SK-N-DZ (cell line): ENCODE results near the gene PROP1. TPM values are rescaled to one million over a fixed set of nuclear protein-coding genes. Genes with fewer than 3 reads are reported as not detected.
"Not testable (repeated sequence)": the region's sequence is repeated elsewhere in the genome, so short reads cannot be mapped to it uniquely, and the experiment has no call there.

Experiments
- DNase-seq: peaks from one replicate; pipeline ENCODE4 v3.0.0-alpha.2; 2015; ENCODE audit warnings: low spot score
- polyA plus RNA-seq, 2 experiments: library from polyadenylated mRNA; depleted of rRNA; stranded (reverse); fragments of >200 nt; gene quantifications; 2 replicates each; pipeline ENCODE4 v1.2.3, GENCODE V29; 2014

The PROP1 gene
- polyA plus RNA-seq (2014; cell fraction: cytosol; rRNA removed), result not detected in 2 replicates
- polyA plus RNA-seq (2014; cell fraction: nucleus; rRNA removed), result not detected in 2 replicates

DNA sequence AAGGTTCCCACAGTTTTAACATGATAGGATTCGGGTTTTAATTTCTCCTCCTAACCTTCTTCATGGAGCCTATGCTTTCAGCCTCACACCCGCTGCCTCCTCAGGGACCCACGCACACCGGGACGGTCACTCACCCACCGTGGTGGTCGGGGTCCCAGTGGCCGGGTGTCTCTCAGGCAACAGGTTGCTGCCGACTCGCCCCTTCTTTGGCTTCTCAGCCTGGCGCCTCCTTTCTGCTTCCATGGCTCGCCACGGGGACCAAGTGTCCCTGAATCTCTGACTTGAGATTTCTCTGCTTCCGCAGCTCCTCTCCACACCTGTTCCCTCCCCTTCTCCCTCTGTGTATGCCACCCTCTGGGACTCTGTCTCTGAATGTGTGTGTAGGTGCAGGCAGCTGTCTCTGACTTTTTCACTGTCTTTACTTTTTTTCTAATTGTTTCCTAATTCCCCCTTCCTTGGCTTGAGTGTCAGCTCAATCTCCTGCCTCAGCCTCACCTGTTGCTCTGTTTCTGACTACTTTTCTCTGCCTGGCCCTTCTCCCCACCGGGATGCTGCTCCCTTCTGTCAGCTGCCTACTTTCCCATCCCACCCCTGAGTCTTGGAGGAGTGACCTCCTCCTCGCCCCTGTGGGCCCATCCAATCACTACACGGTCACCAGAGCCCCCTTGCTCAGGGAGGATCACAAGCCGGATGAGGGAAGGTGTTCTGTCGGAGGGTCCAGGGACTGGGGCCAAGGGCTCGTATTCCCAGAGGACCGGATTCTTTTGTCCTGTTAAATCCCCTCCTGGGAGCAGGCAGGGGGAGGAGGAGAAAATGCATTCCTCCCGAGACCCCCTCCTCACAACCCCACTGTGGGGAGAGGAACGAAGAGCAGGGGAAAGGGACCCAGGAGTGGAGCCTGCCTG is at the start of gene PROP1:
Gene PROP1 (minus strand): TSS at position 552 of the 905 bp plus-strand sequence. CDS start 309 bp downstream, at position 243.
- DNase-seq, result no peak

DNA sequence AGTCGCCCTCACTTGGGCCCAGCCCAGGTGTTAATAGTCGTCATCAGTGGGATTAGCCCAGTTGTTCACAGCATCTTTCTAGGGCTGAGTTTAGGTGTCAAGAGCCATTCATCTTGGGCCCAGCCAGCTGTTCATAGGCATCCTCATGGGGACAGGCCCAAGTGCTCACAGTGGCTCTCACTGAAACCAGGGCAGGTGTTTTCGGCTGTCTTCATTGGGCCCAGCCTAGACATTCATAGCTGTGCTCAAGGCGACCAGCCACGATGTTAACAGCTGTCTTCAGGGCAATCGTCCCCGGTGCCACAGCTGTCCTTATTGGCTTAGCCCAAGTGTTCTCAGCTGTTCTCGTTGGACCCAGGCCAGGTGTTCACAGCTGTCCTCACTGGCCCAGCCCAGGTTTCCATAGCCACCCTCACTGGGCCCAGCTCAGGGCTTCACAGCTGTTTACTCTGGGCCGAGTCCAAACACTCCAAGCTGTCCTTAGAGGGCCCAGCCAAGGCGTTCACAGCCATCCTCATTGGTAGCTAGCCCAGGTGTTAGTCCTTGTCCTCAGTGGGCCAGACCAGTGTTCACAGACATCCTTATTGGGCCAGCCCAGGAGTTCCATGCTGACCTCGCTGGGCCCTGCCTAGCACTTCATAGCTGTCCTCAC is 23.5 kb upstream of the PROP1 start:
- DNase-seq, result not testable (repeated sequence)

DNA sequence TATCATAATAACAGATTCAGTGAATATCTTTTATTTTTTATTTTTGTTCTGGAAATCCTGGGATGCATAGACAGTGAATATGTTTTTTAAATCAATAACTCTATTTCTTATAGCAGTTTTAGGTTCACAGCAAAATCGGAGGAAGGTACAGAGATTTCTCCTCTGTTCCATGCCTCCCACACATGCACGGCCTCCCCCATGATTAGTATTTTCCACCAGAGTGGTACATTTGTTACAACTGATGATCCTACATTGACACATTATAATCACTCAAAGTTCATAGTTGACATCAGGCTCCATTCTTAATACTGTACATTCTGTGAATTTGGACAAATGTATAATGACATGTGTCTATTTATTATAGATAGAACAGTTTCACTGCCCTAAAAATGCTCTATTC is 16.7 kb upstream of the PROP1 start:
- not testable (repeated sequence) for DNase-seq

DNA sequence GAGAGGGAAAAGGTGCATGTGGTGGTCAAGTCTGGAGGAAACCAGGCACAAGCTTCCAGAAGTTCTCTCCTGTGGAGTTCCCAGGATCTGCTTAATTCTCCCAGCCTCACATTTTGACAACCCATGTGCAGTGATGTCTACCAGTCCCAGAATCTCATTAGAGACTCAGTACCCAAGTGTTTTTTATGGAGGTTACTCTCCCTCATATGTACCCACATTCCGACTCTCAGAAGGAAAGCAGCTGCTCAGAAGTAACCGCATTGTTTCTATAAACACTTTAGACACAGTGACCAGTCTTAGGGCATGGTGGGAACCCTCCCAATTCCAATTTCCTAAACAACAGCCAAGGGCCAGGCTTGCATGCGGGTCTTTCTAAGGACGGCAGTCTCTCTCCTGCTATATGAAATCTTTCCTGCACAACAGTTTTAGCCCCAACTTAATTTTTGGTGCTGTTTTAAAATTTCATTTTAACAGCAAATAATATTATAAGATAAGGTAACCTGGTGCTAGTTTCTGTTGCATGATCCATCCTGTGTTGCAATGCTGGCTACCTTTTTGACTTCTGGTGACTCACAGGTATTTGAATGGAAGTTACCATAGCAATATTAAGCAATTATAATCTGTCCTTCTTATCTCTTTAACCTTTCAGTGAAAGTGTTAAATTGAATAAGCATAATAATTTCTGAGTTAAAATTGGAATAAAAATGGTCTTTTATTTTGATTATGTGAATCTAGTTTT is 15.9 kb upstream of the PROP1 start:
- not testable (repeated sequence) for DNase-seq

DNA sequence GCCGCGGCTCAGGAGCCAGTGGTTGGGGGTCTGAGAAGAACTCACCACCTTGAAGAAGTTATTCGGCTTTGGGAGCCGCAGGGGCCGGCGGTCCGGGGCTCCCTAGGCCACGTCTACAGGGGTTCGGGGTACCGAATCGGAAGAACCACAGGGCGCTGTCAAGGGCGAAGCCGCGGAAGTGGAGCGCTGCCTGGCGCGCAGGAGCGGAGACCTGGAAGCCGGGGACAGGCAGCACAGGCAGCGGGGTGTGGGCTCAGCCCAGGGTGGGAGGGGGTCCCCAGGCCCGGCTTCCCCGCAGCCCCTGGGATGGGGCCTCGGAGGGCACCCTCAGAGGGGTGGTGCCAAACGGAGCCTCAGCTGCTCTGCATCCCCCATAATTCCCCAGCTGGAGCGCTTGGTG is 11.2 kb upstream of the PROP1 start:
- DNase-seq, result not testable (repeated sequence)

DNA sequence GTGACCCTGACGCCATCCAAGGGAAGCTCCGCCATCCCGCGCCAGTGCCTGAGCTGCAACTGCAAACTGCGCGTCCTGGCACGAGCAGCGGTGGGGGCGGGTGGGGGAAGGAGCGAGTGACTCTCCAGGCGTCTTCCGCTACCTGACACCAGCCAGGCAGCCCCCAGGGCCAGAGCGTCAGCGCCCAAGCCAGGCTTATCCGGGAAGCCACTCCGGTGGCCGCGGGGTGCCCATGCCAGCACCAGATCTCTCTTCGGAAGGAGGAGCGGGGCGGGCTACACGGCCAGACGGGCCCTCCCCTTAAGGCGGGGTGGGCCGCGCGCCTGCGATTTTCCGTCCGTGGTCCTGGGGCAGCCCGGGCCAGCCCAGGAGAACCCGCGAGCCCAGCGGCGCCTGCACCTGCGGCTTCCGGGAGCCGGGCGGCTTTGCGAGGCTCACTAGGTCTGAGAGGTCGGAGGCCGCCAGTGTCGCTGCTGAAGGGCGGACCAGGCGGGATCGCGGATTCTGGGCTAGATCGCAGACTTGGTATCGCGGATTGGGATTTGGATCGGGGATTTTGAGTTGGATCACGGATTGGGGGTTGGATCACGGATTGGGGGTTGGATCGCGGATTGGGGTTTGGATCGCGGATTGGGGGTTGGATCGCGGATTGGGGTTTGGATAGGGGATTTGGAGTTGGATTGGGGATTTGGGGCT is 10.6 kb upstream of the PROP1 start:
- not testable (repeated sequence) for DNase-seq

DNA sequence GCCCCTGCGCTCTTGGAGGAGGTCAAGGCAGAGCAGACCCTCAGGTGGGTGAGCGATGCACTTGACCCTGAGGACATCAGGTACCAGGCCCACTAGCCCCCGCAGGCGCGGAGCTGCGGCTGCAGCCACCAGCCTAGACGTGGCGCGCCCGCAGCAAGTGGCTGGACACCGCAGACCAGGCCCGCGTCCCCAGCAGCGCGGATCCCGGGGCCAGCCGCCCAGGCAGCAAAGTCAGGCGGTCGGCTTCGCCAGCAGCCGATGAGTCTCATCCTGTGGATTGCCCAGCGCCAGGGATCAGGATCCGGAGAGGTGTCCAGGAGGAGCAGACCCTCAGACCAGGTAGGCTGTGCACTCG is 10.1 kb upstream of the PROP1 start:
- not testable (repeated sequence) for DNase-seq

DNA sequence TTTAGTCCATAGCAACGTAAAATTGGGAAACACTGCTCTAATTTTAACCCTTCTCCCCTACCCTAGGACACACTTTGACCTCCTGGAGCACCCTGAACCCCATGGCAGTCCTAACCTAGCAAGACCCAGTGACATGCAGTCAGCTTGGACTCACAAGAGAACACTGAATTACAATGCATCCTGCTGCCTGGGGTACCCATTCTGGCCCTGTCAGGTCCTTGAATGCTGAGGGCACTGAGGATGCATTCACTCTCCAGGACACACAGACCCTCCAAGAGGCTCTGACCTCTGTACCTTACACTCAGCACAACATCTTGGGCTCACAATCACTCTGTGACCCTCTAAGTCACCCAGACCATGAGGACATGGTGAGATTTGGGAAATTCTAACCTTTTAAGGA is 1.8 kb upstream of the PROP1 start:
- DNase-seq, result no peak

DNA sequence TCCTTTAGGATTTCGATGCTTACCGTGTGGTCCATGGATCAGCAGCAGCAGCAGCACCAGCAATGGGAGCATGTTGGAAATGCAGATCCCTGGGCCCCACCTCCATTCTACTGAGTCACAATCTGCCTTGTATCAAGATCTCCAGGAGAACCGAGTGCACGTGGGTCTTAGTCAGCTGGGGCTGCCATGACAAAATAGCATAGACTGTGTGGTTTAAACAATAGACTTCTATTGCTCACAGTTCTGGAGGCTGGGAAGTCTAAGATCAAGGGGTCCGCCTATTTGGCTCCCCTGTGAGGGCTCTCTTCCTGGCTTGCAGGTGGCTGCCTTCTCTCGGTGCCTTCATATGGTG is 1.3 kb upstream of the PROP1 start:
- DNase-seq, result no peak

DNA sequence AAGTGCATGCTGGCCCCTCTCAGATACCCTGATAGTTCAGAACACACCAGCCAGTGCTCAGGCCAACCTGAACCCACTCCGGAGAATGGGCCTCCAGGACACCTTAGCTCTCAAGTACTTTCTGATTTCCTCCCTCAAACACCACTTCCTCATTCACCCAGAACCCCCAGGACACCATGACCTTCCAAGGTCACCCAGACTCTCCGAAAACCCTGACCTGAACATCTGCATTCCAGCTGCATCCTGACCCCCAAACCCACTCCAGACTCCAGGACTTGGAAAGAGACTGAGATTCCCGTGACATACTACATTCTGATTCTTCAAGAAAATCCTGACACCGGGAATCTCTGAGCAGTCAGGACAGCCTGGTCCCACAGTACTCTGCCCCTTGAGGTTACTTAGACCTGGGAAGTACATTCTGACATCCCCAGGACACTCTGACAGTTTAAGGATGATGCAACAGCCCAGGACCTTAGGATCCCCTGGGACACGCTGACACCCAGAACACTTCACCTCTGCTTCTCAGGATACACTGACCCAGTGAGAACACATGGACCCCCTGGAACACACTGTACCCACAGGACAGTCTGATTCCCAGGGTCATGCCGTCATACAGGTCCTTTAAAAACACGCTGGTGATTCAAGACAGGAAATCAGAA is 747 bp upstream of the PROP1 start:
- no peak for DNase-seq

DNA sequence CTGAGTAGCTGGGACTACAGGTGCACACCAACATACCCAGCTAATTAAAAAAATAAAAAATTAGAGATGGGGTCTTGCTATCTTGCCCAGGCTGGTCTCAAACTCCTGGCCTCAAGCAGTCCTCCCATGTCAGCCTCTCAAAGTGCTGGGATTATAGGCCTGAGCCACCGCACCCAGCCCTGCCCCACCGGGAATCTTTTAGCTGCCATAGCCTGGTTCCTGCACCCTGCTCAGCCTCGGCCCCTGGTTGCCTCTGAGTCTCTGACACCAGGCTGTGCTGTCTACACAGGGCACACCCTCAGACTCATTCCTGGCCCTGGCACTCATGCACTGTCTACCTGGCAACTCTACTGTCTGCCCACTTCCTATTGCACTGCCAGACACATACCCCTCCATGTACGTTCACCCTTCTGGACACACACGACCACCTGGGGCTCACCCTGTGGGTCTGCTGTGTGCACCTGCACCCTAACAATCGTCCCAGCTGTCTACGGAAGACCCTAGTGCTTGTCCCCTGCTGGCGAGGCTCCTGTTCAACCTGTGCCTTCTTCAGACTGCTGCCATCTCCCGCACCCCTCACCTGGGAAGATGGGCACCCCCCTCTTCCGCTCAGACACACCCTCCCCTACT is 1.4 kb downstream of the PROP1 start:
- no peak for DNase-seq

DNA sequence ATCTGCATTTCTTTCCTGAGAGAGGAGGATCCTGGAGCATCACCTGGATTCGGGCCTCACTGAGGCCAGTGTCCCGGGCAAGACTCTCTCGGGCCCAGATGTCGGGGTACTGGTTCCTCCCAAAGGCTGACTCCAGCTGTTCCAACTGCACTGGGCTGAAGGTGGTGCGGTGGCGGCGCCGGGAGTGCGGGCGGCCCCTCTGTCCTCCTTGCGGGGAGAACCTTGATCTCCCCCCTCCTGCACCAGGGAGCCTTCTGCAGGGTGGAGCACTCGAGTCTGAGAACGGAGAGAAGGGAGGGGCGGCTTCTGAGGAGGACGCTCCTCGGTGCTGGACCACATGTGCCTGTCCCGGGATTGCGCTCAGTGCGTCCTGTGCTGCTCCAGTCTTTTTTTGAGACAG is 2.0 kb downstream of the PROP1 start:
- DNase-seq, result no peak

DNA sequence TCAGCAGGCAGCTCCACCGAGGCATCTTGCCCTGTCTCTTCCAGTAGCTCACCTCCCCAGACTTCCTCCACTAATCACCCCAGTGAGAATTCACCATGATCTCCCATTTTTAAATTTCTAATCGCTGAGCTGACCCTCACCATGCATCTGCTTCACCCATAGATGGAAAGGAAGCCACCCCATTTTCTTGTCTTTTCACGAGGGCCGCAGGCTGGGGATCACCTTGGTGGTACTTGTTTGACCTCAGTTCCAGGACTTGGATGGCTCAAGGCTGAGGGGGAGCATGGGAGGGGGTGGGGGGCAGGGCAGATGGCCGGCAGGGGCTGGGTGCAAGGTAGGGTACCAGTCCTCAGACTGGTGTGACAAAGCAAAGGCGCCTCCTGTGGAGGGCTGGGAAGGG is 3.6 kb downstream of the PROP1 start:
- DNase-seq, result no peak

DNA sequence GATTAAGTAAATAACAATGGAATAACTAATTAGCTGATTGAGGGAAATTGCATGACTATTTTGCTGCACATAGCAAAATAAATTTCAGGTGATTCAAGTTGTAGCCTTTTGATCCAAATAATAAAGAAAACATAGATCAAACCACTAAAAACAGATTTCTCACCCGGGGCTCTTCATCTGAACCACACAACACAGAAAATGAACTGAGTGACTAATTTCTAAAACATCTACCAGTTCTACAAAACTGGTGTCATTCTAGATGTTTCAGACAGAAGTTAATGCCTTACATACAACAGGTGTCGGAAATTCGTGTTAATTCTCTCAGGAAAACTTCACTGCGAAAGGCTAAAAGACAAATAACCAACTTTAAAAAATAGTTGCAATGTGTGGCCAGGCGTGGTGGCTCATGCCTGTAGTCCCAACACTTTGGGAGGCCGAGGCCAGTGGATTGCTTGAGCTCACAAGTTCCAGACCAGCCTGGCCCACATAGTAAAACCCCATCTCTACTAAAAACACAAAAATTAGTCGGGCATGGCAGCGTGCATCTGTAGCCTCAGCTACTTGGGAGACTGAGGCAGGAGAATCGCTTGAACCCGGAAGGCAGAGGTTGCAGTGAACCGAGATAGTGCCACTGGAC is 6.9 kb downstream of the PROP1 start:
- DNase-seq, result no peak

DNA sequence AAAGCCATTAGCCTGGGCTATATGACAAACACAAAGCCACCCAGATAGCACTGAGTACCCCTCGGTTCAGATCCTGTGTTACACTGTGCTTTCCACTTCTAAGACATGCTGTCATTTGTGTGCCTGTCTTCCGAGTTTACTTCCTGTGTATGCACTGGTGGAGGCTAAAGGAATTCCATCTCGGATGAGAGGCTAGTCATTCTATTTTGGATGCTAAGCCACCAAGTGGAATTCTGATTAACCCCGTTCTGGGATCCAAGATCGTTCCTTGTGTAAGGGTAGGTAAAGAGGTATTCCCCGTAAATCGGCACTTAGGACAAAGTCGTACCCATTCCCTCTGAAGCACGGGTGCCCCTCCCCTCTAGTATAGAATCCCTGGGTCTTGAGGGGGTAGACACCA is 8.7 kb downstream of the PROP1 start:
- no peak for DNase-seq

DNA sequence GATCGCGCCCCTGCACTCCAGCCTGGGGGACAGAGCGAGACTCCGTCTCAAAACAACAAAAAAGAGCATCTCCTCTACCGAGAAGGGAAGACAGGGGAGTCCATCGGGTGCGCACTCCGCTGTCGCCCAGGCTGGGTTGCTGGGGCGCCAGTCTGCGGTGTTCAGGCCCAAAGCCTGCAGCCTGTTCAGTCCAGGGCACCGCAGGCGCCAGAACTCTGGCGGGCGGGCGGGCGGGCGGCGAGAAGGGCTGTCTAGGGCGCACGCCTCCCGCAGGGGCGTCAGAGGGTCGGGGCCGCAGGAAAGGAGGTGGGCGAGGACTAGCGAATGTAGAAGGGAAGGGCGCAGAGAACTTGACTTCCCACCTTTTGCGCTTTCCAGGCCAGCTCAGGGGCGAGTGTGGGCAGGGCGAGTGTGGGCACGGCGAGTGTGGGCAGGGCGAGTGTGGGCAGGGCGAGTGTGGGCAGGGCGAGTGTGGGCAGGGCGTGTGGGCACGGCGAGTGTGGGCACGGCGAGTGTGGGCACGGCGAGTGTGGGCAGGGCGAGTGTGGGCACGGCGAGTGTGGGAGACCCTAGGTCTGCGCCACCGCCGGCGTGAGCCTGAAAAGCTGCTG is 10.5 kb downstream of the PROP1 start:
- DNase-seq, result no peak

DNA sequence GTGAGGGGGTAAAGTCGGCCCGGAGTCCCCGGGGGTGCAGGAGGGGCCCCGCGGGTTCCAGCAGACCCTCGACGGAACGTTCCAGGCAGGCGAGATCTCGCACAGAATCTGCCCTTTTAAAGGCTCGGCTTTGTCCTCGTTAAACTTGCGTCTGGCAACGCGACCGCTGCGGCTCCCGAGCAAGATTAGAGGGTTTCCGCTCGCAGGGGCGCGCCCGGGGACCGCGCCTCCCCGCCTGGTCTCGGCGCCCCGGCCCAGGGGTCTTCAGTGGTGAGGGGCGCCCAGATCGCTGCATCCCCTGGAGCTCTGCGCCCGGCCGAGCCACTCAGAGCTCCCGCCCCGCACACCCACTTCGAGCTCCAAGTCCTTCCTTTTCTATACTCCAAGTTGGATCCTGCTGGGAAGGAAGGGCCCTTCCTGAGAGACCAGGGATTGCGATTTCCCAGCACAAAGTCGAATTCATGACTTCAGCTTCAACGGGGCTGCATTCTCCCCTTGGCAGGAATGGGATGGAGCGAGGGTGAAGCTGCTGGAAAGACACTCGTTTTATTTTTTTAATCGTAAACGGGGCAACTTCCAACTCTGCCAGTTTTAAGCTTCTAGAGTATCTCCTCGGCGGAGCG is 11.3 kb downstream of the PROP1 start:
- no peak for DNase-seq

DNA sequence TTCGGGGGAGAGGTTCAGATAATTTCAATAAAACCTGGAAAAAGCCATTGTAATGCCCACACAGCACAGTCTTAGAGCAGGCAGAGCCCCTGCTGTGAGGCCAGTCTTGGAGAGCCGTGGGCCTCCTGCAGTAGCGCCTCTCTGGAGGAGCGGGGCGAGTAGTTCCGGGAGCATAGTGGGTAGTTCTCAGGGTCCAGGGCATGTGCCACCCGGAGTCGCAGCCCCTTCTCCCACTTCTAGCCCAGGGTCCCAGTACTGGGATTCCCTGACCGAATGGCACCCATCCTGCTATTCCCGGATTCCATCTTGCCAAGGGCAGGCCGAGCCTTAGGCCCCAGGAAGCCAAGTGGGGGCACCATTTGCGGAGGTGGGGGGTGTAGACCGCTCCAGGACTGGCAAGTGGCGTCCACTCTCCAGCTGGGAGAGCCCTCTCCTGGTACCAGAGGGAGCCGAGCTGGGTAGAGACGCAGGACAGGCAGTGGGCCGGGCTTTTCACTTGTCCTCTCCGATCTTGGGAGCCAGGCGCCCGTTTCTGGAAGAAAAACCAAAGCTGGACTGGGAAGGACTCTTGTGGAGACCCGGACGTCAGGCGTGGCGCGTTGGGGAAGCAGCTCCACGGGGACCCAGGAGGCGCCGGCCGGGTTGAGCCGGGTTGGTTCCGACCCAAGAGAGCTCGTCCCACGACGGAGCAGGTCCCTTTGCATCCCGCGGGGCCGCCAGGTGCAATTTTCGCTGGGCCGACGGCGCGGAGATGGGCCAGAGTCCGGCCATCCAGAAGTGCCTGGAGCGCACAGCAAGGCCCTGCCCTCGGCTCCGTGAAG is 12.1 kb downstream of the PROP1 start:
- no peak for DNase-seq
